ENCODE results near the gene DSEL.

- no peak for TF ChIP-seq FOS (IDR thresholded peaks at IDR 0.05; ENCODE audit: low read depth, low read length)
- no peak for TF ChIP-seq CTCF (conservative IDR thresholded peaks at IDR 0.05; ENCODE audit: low read depth, low read length)
- TF ChIP-seq RFX5 (IDR thresholded peaks at IDR 0.05; ENCODE audit: low read depth, low read length) = no peak
- TF ChIP-seq POLR2A (IDR thresholded peaks at IDR 0.05; ENCODE audit: low read depth, low read length) = no peak
- no peak for TF ChIP-seq BHLHE40 (IDR thresholded peaks at IDR 0.05; ENCODE audit: low read depth, low read length)
- TF ChIP-seq MAFK (IDR thresholded peaks at IDR 0.05; ENCODE audit: low read depth, low read length) = no peak
- no peak for TF ChIP-seq RCOR1 (IDR thresholded peaks at IDR 0.05; ENCODE audit: insufficient replicate concordance, low read length)
- no peak for TF ChIP-seq RAD21 (IDR thresholded peaks at IDR 0.05; ENCODE audit: low read length)
- TF ChIP-seq ELK1 (IDR thresholded peaks at IDR 0.05; ENCODE audit: borderline replicate concordance, low read depth, low read length) = no peak
- TF ChIP-seq USF2 (IDR thresholded peaks at IDR 0.05; ENCODE audit: low read depth, low read length) = no peak
- TF ChIP-seq CEBPB (IDR thresholded peaks at IDR 0.05; ENCODE audit: low read depth, low read length) = no peak
- TF ChIP-seq MXI1 (IDR thresholded peaks at IDR 0.05; ENCODE audit: borderline replicate concordance, low read depth, low read length) = no peak
- no peak for TF ChIP-seq MAZ (IDR thresholded peaks at IDR 0.05; ENCODE audit: borderline replicate concordance, low read depth, low read length)
- TF ChIP-seq SMC3 (IDR thresholded peaks at IDR 0.05; ENCODE audit: low read depth, low read length) = no peak
Measured at GRCh38 chr18:67463829-67464228, 52.7 kb downstream of the DSEL start.

Measured in IMR-90 (cell line).